Measurements from ENCODE around the gene NGLY1.

Gene NGLY1, protein sequence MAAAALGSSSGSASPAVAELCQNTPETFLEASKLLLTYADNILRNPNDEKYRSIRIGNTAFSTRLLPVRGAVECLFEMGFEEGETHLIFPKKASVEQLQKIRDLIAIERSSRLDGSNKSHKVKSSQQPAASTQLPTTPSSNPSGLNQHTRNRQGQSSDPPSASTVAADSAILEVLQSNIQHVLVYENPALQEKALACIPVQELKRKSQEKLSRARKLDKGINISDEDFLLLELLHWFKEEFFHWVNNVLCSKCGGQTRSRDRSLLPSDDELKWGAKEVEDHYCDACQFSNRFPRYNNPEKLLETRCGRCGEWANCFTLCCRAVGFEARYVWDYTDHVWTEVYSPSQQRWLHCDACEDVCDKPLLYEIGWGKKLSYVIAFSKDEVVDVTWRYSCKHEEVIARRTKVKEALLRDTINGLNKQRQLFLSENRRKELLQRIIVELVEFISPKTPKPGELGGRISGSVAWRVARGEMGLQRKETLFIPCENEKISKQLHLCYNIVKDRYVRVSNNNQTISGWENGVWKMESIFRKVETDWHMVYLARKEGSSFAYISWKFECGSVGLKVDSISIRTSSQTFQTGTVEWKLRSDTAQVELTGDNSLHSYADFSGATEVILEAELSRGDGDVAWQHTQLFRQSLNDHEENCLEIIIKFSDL

DNA sequence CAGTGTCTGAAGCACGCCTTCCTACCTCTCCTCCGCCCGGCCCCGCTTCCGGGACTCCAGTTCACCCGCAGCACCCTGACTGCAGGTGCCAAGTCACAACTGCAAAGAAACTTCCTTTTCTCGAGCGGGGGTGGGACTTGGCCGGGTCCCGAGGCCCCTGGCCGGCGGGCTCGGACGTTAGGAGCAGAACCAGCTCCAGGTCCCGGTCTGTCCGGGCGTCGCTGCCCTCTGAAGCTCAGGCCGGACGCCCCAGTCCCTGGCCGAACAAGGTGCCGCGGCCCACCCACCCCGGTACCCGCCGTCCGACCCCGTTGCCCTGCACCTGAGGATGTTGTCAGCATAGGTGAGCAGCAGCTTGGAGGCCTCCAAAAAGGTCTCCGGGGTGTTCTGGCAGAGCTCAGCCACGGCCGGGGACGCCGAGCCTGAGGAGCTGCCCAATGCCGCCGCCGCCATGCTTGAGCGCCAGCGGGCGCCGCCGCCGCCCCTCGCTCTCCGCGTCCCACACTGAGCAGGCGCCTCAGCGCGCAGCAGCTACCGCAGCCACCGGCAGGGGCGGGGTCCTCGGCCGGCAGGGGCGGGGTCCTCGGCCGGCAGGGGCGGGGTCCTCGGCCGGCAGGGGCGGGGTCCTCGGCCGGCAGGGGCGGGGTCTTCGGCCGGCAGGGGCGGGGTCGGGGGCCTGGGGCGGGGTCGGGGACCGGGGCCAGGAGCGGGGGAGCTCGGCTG is at the start of gene NGLY1:
TSS of gene NGLY1 (minus strand) at position 506 of the 723 bp plus-strand sequence. CDS start at position 453, 53 bp downstream.
- DNase-seq: no peak

DNA sequence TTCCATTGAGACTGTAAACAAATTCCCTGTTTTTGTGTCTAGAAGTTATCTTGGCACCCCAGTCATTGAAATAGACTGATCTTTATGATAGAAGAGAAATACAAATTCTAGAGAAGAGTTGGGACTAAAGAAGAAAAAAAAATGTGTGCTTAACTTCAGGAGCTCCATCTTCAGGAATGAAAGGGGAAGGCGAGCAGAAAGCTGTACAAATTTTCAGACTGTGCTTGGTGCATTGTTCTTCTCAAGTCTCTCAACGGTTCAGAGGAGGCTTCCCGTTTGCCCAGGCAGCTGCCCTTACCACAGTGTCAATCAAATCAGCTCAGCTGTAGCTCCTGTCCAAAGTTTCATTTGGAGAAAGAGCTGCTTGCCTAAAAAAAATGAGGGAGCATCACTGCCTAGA is 48.3 kb upstream of the NGLY1 start:
- no peak for DNase-seq

DNA sequence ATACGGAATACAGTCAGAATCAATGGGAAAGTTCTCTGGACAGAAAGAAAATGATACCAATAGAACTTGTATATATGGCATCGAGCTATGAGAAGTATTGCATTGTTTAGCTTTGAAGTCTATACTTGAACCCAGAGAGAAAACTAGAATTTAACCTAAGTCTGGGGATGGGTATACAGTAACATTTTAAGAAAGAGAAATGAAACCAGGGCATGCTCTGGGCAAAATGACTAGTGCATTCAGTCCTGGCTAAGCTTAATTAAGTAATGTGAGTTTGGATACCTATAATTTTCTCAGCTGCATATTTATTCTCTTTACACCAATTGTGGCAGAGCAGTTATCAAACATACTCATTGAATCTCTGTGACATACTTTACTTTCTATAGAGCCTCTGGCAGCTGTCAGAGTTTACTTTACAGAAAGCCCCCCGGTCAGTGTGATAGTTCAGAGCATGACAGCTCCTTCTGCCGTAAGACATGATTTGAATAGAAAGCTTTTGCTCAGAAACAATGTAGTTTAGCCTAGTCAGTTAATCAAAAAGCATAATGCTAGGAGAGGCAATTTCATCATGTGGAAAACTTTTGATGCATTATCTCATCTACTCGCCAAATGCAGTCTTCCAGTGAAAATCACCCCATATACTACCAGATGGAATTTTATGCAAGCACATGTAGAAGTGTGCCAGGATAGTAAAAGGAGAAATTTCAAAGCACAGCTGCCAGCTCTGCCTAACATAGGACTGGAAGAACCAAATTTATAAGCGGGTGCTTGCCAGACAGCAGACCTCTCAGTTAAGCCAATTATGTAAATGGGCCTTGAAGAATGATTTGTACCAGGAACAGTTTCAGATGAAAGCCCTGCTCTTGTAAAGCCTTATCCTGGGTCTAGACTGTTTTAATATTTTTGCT is 47.4 kb upstream of the NGLY1 start:
- no peak for DNase-seq

DNA sequence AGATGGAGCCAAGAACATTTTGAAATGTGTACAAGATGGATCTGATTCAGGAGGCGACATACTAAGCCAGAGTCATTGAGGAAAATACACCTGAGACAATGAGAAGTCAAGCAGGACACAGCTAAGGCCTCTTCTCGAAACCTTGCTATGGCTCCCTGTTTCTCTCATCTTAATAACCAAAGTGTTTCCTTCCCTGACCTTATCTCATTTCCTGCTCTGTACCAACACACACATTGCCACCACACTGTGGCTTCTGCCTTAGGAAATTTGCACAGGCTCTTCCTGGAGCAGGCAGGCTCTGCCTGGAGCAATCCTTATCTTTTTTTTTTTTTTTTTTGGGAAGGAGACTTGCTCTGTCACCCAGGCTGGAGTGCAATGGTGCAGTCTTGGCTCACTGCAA is 43.3 kb upstream of the NGLY1 start:
- DNase-seq: no peak

DNA sequence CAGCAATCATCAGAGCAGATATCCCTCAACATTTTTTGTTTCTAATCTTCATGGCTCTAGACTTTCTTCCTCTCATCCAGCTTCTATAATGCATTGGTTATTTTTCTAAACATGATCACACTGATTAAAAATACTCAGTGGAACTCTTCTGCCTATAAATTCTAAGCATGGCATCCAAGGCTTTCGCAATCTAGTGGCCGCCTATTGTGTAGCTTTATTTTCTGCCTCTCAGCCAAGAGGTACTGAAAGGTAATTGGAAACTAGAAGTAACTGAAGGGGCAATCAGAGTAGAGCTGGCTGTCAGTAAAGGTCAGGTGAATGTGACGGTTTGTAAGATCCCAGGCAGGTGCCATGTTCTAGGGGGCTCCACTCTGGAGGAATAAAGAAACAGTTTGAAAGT is 40.1 kb upstream of the NGLY1 start:
- no peak for DNase-seq

DNA sequence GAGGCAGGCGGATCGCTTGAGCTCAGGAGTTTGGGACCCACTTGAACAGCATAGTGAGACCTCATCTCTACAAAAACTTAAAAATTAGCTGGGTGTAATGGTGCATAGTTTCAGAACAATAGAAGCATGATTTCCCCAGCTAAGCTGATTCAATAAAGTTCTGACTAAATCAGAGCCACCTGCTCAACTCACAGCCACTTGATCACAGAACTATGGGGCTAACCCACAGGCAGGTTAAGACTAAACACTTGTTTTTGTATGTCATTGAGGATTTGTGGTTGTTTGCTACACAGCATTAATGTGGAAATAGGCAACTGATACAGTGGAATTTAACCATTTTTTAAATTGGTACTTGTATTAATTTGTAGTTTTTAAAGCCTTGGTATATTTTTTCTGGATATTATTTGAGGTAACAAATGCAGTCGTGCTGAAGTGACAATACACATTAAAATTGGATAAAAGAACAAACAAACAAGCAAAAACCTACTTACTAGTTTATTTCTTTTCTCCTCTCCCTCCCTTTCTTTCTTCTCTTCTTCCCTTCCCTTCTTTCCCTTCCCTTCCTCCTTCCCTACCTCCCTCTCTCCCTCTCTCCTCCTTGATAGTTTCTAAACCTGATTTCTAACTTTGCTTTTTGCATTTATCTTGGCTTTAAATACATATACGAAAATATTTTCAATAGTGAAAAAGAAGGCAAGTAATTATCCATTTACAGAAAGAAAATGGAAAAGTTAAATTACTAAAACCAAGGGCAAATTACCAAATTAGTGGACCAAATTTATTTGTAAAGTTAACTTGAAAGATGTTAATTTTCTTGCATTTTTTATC is 38.7 kb upstream of the NGLY1 start:
- DNase-seq: no peak

DNA sequence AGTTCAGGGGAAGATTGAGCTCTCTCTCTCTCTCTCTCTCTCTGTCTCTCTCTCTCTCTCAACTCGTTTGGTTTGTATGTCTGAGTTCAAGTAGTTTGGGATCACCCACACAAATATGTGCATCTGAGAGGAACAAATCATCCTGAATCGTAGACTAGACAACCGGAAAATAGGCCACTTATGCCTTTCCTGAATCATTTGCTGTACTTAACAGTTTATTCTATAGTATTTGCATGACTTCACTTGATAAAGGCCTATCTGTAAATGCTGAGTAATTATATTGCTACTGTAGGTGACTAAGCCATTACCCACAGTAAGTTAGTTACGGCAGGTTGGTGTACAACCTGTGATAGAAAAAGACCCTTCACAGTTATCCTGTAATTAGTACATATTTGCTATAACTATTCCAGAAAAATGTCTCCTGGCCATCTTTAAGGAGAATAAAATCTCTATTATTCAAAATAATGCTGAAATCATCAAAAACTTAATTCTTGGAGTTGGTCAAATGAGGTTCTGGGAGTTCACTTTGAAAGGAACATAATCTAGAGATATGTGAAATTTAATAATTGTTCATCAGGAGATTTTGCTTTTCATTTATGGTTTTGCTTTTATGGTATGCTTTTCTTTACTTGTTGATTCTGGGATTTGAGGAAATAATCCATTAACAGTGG is 37.7 kb upstream of the NGLY1 start:
- DNase-seq: no peak

DNA sequence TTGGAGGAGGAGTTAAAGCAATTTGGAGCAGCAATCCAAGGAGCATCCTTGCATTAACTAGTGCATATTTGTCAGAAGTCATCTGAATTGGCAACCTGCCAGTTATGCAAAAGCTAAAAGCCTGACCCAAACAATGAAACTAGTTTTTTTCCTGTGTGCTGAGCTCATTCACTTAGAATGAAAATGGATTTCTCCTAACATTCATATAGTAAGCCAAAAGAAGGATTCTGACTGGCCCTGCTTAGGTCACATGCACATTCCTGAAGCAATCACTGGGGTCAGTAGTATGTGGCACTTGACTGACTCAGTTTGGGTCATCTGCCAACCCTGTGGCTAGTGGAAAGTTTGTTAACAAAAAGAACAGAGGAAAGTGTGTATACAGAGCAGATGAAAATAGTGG is 37.1 kb upstream of the NGLY1 start:
- no peak for DNase-seq

DNA sequence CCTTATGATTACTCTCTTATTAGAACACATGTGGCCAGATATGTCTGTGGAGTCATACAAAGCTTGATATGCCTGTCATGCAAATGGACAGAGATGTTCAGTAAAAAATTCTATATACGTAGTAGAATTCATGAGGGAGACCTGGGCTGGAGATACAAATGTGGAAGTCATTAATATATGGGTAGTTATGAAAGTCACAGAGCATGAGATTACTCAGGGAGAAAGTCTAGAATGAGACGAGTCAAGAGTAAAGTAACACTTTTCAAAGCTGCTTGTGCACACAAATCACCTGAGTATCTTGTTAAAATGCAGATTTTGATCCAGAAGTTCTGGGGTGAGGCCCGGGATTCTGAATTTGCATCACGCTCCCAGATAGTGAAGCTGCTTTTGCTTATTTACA is 35.1 kb upstream of the NGLY1 start:
- no peak for DNase-seq

DNA sequence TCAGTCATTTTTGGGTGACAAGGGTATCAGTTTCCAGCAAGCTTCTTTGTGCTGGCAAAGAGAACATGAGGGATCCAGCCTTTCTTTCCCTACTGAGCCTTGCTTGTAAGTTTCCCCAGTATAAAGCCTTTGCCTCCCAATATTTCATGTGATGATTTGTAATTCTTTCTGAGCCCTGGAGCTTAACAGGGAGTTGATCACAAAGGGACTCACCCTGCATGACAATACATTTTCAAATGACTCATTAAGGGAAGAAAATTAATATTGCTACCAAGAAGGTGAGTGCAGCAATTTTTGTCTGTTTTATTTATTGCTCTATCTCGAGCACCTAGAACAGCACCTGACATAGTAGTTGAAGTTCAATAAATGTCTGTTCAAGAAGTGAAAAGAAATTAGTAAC is 34.4 kb upstream of the NGLY1 start:
- no peak for DNase-seq

DNA sequence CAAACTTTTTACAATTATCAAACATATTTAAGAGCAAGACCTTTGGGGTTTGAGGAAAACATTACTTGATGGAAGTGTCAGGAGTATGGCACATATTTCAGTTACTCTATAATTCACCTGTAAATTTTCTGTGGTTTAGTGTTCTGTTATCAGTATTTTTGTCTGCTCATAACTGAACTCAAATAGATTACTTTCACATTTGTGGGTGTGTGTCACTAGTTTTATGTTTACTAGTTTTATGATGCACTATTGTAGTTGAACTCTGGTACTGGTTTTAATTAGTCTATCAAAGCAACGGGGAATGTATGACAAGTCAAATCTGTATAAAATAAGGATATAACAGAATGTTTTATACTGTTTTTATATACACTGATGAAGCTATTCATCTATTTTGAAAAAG is 33.9 kb upstream of the NGLY1 start:
- no peak for DNase-seq

DNA sequence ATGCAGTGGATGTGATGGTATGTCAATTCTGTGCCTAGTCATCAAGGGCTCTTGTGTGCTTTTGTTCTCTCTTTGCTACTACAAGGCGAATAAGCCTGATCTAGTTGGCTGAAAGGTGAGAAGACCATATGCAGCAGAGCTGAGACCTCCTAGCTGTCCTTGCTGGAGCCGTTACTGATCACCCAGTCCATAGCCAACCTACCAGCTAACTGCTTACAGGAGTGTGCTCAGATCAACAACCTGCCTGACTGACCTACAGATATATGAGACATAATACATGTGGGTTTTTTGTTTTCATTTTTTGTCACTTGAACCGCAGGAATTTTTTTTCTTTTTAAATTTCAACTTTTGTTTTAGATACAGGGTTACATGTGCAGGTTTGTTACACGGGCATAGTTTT is 29.4 kb upstream of the NGLY1 start:
- DNase-seq: no peak

DNA sequence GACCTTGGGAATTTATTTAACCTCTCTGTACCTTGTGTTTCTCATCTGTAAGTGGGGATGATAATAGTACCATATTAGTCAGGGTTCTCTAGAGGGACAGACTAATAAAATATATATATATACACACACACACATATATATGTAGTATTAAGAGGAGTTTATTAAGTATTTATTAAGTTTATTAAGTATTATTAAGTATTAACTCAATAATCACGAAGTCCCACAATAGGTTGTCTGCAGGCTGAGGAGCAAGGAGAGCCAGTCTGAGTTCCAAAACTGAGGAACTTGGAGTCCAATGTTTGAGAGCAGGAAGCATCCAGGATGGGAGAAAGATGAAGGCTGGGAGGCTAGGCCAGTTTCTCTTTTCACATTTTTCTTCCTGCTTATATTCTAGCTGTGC is 21.4 kb upstream of the NGLY1 start:
- no peak for DNase-seq

DNA sequence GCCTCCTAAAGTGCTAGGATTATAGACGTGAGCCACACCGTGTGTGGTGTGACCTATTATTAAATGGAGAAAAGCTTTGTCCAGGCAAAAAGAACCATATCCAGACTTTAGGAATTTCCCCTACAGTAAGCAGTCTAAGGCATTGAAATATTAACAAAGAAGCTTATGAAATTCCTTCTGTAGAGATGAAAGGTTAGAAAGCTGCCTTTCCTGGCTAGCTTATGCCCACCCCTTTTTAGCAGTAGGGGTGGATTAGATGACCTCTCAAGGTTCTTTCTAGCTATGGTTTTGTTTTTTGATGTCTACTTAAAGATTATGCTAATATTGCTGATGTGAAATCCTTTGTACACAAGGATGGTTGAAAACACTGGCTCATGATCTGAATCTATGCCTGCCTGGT is 20.6 kb upstream of the NGLY1 start:
- DNase-seq: no peak

DNA sequence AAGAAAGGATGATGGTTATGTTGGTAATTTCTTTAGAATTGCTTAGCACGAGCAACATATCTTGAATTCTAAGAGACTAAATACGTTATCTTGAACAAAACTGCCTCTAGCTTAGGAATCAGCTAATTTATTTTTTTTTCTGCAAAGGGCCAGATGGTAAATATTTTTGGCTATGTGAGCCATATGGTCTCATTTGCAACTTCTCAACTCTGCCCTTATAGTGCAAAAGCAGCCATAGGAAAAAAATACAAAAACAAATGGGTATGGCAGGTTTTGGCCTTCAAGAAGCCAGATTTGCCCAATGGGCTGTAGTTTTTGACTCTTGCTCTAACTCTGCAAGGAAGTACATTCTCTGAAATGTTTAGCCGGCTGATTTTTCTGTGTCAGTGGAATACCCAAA is 18.5 kb upstream of the NGLY1 start:
- DNase-seq: no peak

DNA sequence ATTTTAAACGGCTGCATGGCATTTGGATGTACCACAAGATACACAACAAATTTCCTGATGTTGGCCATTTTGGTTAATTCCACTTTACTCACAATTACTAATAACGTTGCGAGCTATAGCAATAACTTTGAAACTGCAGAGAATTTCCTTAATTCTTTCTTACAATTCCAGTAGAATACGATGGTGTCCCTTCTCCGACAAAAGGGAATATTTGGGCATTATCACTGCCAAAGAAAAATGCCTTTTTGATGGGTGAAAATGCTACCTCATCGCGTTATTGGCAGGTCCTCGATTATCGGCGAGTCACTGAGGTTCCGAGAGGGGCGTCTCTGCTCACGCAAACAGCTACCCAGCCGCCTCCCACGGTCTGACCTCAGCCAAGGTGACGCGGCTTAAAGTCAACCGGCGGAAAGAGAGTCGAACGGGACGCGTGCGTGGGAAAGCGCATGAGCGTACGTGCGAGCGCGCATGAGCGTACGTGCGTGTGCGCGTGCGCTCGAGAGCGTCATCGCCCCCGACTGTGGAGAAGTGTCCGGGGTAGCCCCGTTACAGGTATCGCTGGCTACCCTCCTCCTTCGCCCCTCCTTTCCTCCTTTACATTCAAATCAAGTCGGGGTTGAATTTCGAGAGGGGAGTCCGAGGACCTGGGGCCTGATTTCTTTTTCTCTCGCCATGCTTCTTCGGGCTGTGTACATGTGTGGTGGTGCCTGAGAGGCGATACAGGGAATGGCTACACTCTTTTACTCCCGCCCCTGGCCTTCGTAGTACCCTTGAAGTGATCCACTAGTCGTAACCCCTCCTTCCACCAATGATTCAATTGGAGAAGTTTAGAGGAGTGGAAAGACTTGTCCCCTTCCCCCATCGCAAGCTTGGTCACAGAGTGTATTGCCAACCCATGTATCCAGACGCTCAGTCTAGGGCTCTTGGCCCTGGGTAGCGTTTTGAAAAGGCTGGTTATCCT is 6.6 kb upstream of the NGLY1 start, which contains the start of gene OXSM:
TSS of gene OXSM (plus strand) at position 495 of the 961 bp plus-strand sequence. CDS start 931 bp downstream, outside the sequence.
- DNase-seq: peak; percentile 22

DNA sequence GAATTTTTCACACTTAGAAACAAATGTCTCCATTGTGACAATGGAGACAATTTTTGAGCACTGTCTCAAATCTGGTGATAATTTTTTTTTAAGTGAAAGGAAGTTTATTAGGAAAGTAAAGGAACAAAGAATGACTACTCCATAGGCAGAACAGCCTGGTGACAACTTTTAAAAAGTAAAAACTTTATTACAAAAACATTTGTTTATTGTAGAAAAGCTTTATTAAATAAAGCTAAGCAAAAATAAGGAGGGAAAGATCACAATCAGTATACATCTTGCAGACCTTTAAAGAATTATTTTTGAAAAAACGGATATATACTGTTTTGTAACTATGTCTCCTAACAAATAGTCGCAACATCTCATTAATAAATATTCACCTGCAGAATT is 6.0 kb upstream of the NGLY1 start:
- DNase-seq: no peak

DNA sequence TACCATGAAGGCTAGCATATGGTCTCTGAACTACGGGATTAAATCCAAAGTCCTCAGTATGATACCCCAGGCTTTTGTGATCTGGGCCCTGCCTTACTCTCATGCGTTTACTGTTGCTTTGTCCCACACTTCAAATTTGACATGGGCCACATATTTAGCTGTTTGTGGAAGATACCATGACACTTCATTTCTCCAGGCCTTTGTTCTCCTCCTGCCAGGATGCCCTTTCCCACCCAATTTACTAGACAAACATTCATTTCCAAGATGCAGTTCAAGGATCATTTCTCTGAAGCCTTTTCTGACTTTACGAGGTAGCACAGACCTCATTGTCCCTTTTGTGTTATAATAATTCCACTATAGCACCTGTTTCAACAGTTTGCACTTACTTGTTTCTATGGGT is 4.4 kb upstream of the NGLY1 start:
- DNase-seq: no peak

DNA sequence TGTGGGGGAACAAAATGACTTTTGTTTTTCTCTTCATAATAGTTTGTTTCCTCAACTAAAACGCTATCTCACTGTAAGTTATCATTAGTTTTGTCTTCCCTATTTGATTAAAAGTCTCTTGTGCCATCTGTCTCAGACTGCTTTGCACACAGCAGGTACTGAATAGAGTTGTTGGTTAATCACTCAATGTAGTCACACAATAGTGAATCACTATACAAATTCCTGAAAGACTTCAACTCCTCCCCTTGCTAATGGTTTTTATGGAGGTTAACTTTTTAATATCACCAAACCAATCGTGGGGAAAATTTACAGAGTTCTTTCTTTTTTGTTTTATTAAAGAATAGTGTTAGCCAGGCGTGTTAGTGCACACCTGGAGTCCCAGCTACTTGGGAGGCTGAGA is 2.6 kb upstream of the NGLY1 start:
- no peak for DNase-seq

DNA sequence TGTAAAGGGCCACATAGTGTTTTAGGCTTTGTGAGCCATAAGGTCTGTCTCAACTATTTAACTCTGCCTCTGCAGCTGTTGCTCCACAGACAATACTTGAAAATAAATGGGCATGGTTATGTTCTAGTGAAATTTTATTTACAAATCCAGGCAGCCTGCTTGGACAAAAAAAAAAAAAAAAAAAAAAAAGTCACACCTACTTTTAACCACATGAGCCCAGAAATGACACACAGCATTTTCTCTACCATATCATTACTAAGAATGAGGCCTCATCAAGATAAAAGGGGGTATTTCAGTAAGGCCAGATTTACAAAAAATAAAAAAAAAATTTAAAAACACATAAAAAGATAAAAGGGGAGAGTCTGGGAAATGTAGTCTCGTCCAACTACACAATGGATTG is 1.7 kb upstream of the NGLY1 start:
- no peak for DNase-seq

All from NCI-H187 treated with DMSO at 0.1 percent for 48 hours (cell line).